Measurements from ENCODE around the gene ANO9. TPM values are rescaled to one million over a fixed set of nuclear protein-coding genes. Genes with fewer than 3 reads are reported as not detected.

Gene ANO9
- total and polyA plus RNA-seq, 2 experiments from 2014 or later, result 9.0 to 10.2 TPM

DNA sequence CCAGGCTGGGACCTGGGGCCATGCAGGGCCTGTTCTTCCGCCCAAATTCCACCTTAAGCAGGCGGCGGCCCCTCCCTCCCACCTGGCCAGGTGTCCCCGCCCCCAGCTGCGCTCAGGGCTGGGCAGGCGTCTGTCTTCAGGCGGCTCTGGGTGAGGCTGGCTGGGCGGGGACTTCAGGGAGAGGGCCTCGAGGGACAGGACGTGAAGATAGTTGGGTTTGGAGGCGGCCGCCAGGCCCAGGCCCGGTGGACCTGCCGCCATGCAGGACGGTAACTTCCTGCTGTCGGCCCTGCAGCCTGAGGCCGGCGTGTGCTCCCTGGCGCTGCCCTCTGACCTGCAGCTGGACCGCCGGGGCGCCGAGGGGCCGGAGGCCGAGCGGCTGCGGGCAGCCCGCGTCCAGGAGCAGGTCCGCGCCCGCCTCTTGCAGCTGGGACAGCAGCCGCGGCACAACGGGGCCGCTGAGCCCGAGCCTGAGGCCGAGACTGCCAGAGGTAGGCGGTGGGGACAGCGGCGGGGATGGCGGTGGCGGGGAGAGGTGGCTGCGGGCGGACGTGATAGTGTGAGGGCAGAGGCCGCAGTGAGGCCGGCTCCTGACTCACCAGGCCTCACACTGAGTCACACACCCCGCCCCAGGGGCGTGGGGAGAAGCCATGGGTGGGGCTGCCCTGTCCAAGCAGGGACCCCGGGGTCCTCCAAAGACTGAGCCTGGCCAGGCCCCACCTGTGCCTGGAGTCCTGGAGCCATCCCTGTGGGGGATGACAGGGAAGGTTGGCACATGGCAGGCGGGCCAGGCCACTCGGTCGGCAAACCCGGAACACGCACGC lies 47.6 kb downstream of the ANO9 start, which contains the start of gene PKP3:
Gene PKP3 (plus strand): TSS at position 176 of the 824 bp plus-strand sequence. CDS start 84 bp downstream, at position 260.
- H3K27ac ChIP-seq (ENCODE audit: low read depth), result no peak within 1 kb of the TSS
- H3K36me3 ChIP-seq (ENCODE audit: insufficient read depth), result no peaks in the 10 kb centered on the region
- ATAC-seq (peak; percentile 61), DNase-seq (ENCODE audit: low spot score) (peak; percentile 86)
- Mint-ChIP-seq H3K4me1 (peaks cover 2% of the 10 kb centered on the region; the same call in 1 of the 3 replicates), H3K27ac (no peak within 1 kb of the TSS), H3K4me3 (peak within 1 kb of the TSS; percentile 48; the same call in 1 of the 3 replicates), H3K27me3 (ENCODE audit: insufficient read depth, low read depth, poor library complexity) (peaks cover 4% of the 10 kb centered on the region), H3K9me3 (peaks cover 5% of the 10 kb centered on the region; the same call in 1 of the 3 replicates), H3K36me3 (ENCODE audit: low read depth) (peaks cover 8% of the 10 kb centered on the region; the same call in 2 of the 3 replicates)
- H3K4me2 ChIP-seq, result peak within 1 kb of the TSS; percentile 73
- H2AFZ ChIP-seq, result peak within 1 kb of the TSS; percentile 84; the same call in 1 of the 2 replicates
- no peaks in the 10 kb centered on the region for H3F3A ChIP-seq (replicated peaks; ENCODE audit: low read depth)
- peak; percentile 28; the same call in 1 of the 2 replicates for TF ChIP-seq POLR2AphosphoS5 (IDR thresholded peaks at IDR 0.05; ENCODE audit: low read depth)
- TF ChIP-seq, protein P1, sequence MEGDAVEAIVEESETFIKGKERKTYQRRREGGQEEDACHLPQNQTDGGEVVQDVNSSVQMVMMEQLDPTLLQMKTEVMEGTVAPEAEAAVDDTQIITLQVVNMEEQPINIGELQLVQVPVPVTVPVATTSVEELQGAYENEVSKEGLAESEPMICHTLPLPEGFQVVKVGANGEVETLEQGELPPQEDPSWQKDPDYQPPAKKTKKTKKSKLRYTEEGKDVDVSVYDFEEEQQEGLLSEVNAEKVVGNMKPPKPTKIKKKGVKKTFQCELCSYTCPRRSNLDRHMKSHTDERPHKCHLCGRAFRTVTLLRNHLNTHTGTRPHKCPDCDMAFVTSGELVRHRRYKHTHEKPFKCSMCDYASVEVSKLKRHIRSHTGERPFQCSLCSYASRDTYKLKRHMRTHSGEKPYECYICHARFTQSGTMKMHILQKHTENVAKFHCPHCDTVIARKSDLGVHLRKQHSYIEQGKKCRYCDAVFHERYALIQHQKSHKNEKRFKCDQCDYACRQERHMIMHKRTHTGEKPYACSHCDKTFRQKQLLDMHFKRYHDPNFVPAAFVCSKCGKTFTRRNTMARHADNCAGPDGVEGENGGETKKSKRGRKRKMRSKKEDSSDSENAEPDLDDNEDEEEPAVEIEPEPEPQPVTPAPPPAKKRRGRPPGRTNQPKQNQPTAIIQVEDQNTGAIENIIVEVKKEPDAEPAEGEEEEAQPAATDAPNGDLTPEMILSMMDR (conservative IDR thresholded peaks at IDR 0.05; ENCODE audit: low read depth in 2 of 2), result no peak
- no peaks in the 10 kb centered on the region for H3K27me3 ChIP-seq (ENCODE audit: insufficient read depth)
- H3K79me2 ChIP-seq (replicated peaks; ENCODE audit: insufficient read depth), result no peaks in the 10 kb centered on the region
- H3K4me1 ChIP-seq (ENCODE audit: insufficient read depth), result peaks cover 6% of the 10 kb centered on the region
- H4K20me1 ChIP-seq (replicated peaks; ENCODE audit: insufficient read depth), result no peaks in the 10 kb centered on the region
- no peaks in the 10 kb centered on the region for H3K9me2 ChIP-seq (ENCODE audit: insufficient read depth)
- H3K4me3 ChIP-seq, result peak within 1 kb of the TSS; percentile 47

DNA sequence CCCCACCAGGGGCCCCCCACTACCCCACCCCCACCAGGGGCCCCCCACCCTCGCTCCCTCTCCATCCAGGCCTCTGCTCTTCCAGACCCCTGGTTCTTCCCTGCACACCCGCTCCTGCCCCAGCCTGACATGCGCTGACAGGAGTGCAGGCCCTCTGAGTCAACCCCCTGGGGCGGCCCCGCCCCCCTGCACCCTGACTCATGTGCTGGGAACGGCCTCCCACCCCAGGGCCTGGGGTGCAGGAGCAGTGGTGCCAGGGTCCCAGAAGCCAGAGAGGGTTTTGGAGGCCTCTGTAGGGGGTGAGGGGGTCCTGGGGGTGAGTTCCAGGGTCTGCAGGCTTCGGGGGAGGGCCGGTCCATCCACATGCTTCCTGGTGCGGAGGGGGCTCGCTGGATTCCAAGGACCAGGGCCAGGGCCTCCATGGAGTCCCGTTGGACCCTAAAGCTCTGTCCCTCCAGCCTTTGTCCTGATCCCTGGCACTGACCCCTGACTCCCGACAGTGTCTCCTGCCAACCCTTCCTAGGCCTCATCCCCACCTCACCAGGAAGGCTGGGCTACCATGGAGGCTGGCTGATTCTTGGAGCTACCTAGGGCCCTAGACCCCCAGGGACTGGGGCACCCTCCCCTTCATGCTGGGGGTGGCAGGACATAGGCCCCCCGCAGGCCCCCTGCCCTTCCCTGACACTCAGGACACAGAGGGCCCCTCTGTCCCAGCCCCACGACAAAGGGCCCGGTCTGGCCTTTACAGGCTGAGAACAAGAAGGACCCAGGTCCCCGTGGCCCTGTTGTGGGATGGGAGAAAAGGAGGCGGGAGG lies 48.4 kb downstream of the ANO9 start:
- no peak overlapping the region for H3K27ac Mint-ChIP-seq
- Histone ChIP-seq H3F3A (replicated peaks; ENCODE audit: low read depth) (no peaks in the 10 kb centered on the region), H2AFZ (peak overlapping the region; percentile 84; the same call in 1 of the 2 replicates), H4K20me1 (replicated peaks; ENCODE audit: insufficient read depth) (no peaks in the 10 kb centered on the region), H3K4me2 (peak overlapping the region; percentile 73), H3K27me3 (ENCODE audit: insufficient read depth) (no peaks in the 10 kb centered on the region), H3K4me1 (ENCODE audit: insufficient read depth) (peaks cover 6% of the 10 kb centered on the region), H3K4me3 (peak overlapping the region; percentile 47; the same call in 1 of the 2 replicates), H3K36me3 (ENCODE audit: insufficient read depth) (no peaks in the 10 kb centered on the region), H3K79me2 (replicated peaks; ENCODE audit: insufficient read depth) (no peaks in the 10 kb centered on the region), H3K9me2 (ENCODE audit: insufficient read depth) (no peaks in the 10 kb centered on the region), H3K27ac (ENCODE audit: low read depth) (no peak overlapping the region)
- ATAC-seq (peak; percentile 2; the same call in 1 of the 3 replicates), DNase-seq (ENCODE audit: low spot score) (no peak)
- H3K4me1 Mint-ChIP-seq, result peaks cover 2% of the 10 kb centered on the region; the same call in 1 of the 3 replicates
- no peak overlapping the region for H3K4me3 Mint-ChIP-seq
- no peaks in the 10 kb centered on the region; the same call in 2 of the 3 replicates for H3K9me3 Mint-ChIP-seq
- H3K36me3 Mint-ChIP-seq (ENCODE audit: low read depth), result peaks cover 5% of the 10 kb centered on the region; the same call in 2 of the 3 replicates
- H3K27me3 Mint-ChIP-seq (ENCODE audit: insufficient read depth, low read depth, poor library complexity), result peaks cover 1% of the 10 kb centered on the region
- TF ChIP-seq, protein P1 (conservative IDR thresholded peaks at IDR 0.05; ENCODE audit: low read depth in 2 of 2), result no peak
- TF ChIP-seq ZNF331 (CRISPR knock-in tag; IDR thresholded peaks at IDR 0.05; ENCODE audit: low read depth), result no peak
- TF ChIP-seq ZNF114 (CRISPR knock-in tag; IDR thresholded peaks at IDR 0.05), result no peak
- TF ChIP-seq EZH2 (IDR thresholded peaks at IDR 0.05; ENCODE audit: low read depth, unreplicated experiment), result no peak
- TF ChIP-seq, protein P2, sequence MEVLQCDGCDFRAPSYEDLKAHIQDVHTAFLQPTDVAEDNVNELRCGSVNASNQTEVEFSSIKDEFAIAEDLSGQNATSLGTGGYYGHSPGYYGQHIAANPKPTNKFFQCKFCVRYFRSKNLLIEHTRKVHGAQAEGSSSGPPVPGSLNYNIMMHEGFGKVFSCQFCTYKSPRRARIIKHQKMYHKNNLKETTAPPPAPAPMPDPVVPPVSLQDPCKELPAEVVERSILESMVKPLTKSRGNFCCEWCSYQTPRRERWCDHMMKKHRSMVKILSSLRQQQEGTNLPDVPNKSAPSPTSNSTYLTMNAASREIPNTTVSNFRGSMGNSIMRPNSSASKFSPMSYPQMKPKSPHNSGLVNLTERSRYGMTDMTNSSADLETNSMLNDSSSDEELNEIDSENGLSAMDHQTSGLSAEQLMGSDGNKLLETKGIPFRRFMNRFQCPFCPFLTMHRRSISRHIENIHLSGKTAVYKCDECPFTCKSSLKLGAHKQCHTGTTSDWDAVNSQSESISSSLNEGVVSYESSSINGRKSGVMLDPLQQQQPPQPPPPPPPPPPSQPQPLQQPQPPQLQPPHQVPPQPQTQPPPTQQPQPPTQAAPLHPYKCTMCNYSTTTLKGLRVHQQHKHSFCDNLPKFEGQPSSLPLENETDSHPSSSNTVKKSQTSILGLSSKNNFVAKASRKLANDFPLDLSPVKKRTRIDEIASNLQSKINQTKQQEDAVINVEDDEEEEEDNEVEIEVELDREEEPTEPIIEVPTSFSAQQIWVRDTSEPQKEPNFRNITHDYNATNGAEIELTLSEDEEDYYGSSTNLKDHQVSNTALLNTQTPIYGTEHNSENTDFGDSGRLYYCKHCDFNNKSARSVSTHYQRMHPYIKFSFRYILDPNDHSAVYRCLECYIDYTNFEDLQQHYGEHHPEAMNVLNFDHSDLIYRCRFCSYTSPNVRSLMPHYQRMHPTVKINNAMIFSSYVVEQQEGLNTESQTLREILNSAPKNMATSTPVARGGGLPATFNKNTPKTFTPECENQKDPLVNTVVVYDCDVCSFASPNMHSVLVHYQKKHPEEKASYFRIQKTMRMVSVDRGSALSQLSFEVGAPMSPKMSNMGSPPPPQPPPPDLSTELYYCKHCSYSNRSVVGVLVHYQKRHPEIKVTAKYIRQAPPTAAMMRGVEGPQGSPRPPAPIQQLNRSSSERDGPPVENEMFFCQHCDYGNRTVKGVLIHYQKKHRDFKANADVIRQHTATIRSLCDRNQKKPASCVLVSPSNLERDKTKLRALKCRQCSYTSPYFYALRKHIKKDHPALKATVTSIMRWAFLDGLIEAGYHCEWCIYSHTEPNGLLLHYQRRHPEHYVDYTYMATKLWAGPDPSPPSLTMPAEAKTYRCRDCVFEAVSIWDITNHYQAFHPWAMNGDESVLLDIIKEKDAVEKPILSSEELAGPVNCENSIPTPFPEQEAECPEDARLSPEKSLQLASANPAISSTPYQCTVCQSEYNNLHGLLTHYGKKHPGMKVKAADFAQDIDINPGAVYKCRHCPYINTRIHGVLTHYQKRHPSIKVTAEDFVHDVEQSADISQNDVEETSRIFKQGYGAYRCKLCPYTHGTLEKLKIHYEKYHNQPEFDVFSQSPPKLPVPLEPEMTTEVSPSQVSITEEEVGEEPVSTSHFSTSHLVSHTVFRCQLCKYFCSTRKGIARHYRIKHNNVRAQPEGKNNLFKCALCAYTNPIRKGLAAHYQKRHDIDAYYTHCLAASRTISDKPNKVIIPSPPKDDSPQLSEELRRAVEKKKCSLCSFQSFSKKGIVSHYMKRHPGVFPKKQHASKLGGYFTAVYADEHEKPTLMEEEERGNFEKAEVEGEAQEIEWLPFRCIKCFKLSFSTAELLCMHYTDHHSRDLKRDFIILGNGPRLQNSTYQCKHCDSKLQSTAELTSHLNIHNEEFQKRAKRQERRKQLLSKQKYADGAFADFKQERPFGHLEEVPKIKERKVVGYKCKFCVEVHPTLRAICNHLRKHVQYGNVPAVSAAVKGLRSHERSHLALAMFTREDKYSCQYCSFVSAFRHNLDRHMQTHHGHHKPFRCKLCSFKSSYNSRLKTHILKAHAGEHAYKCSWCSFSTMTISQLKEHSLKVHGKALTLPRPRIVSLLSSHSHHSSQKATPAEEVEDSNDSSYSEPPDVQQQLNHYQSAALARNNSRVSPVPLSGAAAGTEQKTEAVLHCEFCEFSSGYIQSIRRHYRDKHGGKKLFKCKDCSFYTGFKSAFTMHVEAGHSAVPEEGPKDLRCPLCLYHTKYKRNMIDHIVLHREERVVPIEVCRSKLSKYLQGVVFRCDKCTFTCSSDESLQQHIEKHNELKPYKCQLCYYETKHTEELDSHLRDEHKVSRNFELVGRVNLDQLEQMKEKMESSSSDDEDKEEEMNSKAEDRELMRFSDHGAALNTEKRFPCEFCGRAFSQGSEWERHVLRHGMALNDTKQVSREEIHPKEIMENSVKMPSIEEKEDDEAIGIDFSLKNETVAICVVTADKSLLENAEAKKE (CRISPR knock-in tag; IDR thresholded peaks at IDR 0.05), result no peak
- TF ChIP-seq CREB1 (CRISPR knock-in tag; IDR thresholded peaks at IDR 0.05; ENCODE audit: low read depth), result no peak
